Stimulated activated memory B cell treated with anti-CD40 and anti-IgM and Interleukin-4, amounts not matched to agents 10 μg/mL and 1 μg/mL and 100 μg/mL, for 72 hours (primary cell): ENCODE results near the gene HERC2.
"Not testable (repeated sequence)": the region's sequence is repeated elsewhere in the genome, so short reads cannot be mapped to it uniquely, and the experiment has no call there.

Experiments
- ATAC-seq: fragments of 150-1000 bp; cut with Tn5 transposase; 2 replicates; pipeline ENCODE4 v1.10.0; 2021
- H3K27ac Mint-ChIP-seq: one replicate; pipeline ENCODE4 v1.8.0; 2022; ENCODE audit warnings: mild to moderate bottlenecking, mixed read lengths
- H3K27me3 Mint-ChIP-seq: one replicate; pipeline ENCODE4 v1.8.0; 2022; ENCODE audit warnings: mixed read lengths
- H3K36me3 Mint-ChIP-seq: one replicate; pipeline ENCODE4 v1.8.0; 2022; ENCODE audit warnings: mixed read lengths
- H3K4me1 Mint-ChIP-seq: one replicate; pipeline ENCODE4 v1.8.0; 2022; ENCODE audit warnings: mixed read lengths
- H3K4me3 Mint-ChIP-seq: one replicate; pipeline ENCODE4 v1.8.0; 2022; ENCODE audit warnings: mild to moderate bottlenecking, moderate library complexity, mixed read lengths
- H3K9me3 Mint-ChIP-seq: one replicate; pipeline ENCODE4 v1.8.0; 2022; ENCODE audit warnings: mixed read lengths

HERC2 gene

GRCh38 chr15:28216946-28217546 lies 104.9 kb downstream of the HERC2 start:
- ATAC-seq, H3K27me3 Mint-ChIP-seq, H3K27ac Mint-ChIP-seq, H3K4me3 Mint-ChIP-seq, H3K9me3 Mint-ChIP-seq, H3K4me1 Mint-ChIP-seq: not testable (repeated sequence)
- H3K36me3 Mint-ChIP-seq, result peaks cover 14% of the 10 kb centered on the region

- H3K4me1 Mint-ChIP-seq, H3K9me3 Mint-ChIP-seq, H3K27ac Mint-ChIP-seq, H3K27me3 Mint-ChIP-seq, ATAC-seq, H3K4me3 Mint-ChIP-seq: not testable (repeated sequence)
- peaks cover 18% of the 10 kb centered on the region for H3K36me3 Mint-ChIP-seq
Measured at GRCh38 chr15:28215521-28215920, 106.5 kb downstream of the HERC2 start.

- not testable (repeated sequence) for H3K4me1 Mint-ChIP-seq, H3K4me3 Mint-ChIP-seq, H3K27ac Mint-ChIP-seq, H3K36me3 Mint-ChIP-seq, H3K9me3 Mint-ChIP-seq, ATAC-seq, H3K27me3 Mint-ChIP-seq
Measured at GRCh38 chr15:28214006-28214790, 107.8 kb downstream of the HERC2 start.

GRCh38 chr15:28213393-28213792 lies 108.6 kb downstream of the HERC2 start:
- not testable (repeated sequence) for H3K27me3 Mint-ChIP-seq, H3K4me1 Mint-ChIP-seq, H3K4me3 Mint-ChIP-seq, H3K27ac Mint-ChIP-seq, H3K9me3 Mint-ChIP-seq, ATAC-seq
- H3K36me3 Mint-ChIP-seq, result peaks cover 12% of the 10 kb centered on the region

GRCh38 chr15:28208583-28208982 lies 113.4 kb downstream of the HERC2 start:
- H3K36me3 Mint-ChIP-seq, result peaks cover 33% of the 10 kb centered on the region
- no peak overlapping the region for H3K4me3 Mint-ChIP-seq
- H3K9me3 Mint-ChIP-seq, result no peaks in the 10 kb centered on the region
- ATAC-seq, result no peak
- no peaks in the 10 kb centered on the region for H3K4me1 Mint-ChIP-seq
- H3K27me3 Mint-ChIP-seq, result no peaks in the 10 kb centered on the region
- H3K27ac Mint-ChIP-seq, result no peak overlapping the region

- H3K27me3 Mint-ChIP-seq, H3K9me3 Mint-ChIP-seq, ATAC-seq, H3K27ac Mint-ChIP-seq, H3K4me3 Mint-ChIP-seq, H3K4me1 Mint-ChIP-seq: not testable (repeated sequence)
- H3K36me3 Mint-ChIP-seq, result peaks cover 38% of the 10 kb centered on the region
Measured at GRCh38 chr15:28205640-28206039, 116.3 kb downstream of the HERC2 start.

- H3K9me3 Mint-ChIP-seq, H3K4me3 Mint-ChIP-seq, ATAC-seq, H3K4me1 Mint-ChIP-seq, H3K27ac Mint-ChIP-seq, H3K27me3 Mint-ChIP-seq: not testable (repeated sequence)
- peaks cover 52% of the 10 kb centered on the region for H3K36me3 Mint-ChIP-seq
Measured at GRCh38 chr15:28203055-28203828, 118.7 kb downstream of the HERC2 start.

GRCh38 chr15:28202124-28202523 lies 119.9 kb downstream of the HERC2 start:
- H3K36me3 Mint-ChIP-seq, result peaks cover 58% of the 10 kb centered on the region
- ATAC-seq, H3K27me3 Mint-ChIP-seq, H3K4me1 Mint-ChIP-seq, H3K27ac Mint-ChIP-seq, H3K9me3 Mint-ChIP-seq, H3K4me3 Mint-ChIP-seq: not testable (repeated sequence)

GRCh38 chr15:28198215-28198614 lies 123.8 kb downstream of the HERC2 start:
- H3K36me3 Mint-ChIP-seq, result peaks cover 65% of the 10 kb centered on the region
- not testable (repeated sequence) for H3K27me3 Mint-ChIP-seq, H3K27ac Mint-ChIP-seq, ATAC-seq, H3K4me1 Mint-ChIP-seq, H3K9me3 Mint-ChIP-seq, H3K4me3 Mint-ChIP-seq

- H3K27ac Mint-ChIP-seq, H3K27me3 Mint-ChIP-seq, H3K4me1 Mint-ChIP-seq, H3K4me3 Mint-ChIP-seq, H3K9me3 Mint-ChIP-seq, ATAC-seq: not testable (repeated sequence)
- H3K36me3 Mint-ChIP-seq, result peaks cover 71% of the 10 kb centered on the region
Measured at GRCh38 chr15:28197694-28198093, 124.3 kb downstream of the HERC2 start.

- H3K36me3 Mint-ChIP-seq, result peaks cover 80% of the 10 kb centered on the region
- ATAC-seq, H3K4me1 Mint-ChIP-seq, H3K27ac Mint-ChIP-seq, H3K27me3 Mint-ChIP-seq, H3K9me3 Mint-ChIP-seq, H3K4me3 Mint-ChIP-seq: not testable (repeated sequence)
Measured at GRCh38 chr15:28196581-28196980, 125.4 kb downstream of the HERC2 start.

GRCh38 chr15:28192772-28193171 lies 129.2 kb downstream of the HERC2 start:
- H3K27me3 Mint-ChIP-seq, result no peaks in the 10 kb centered on the region
- H3K27ac Mint-ChIP-seq, result no peak overlapping the region
- peaks cover 3% of the 10 kb centered on the region for H3K9me3 Mint-ChIP-seq
- H3K4me3 Mint-ChIP-seq, result no peak overlapping the region
- no peaks in the 10 kb centered on the region for H3K4me1 Mint-ChIP-seq
- peaks cover 63% of the 10 kb centered on the region for H3K36me3 Mint-ChIP-seq
- ATAC-seq, result no peak

- ATAC-seq, result no peak
- Mint-ChIP-seq H3K27me3 (no peaks in the 10 kb centered on the region), H3K4me3 (no peak overlapping the region), H3K27ac (no peak overlapping the region), H3K9me3 (peaks cover 3% of the 10 kb centered on the region), H3K4me1 (no peaks in the 10 kb centered on the region), H3K36me3 (peaks cover 66% of the 10 kb centered on the region)
Measured at GRCh38 chr15:28191832-28192231, 130.1 kb downstream of the HERC2 start.

GRCh38 chr15:28190391-28191174 lies 131.4 kb downstream of the HERC2 start:
- Mint-ChIP-seq H3K4me1 (no peaks in the 10 kb centered on the region), H3K9me3 (peaks cover 3% of the 10 kb centered on the region), H3K27ac (no peak overlapping the region), H3K4me3 (no peak overlapping the region), H3K27me3 (no peaks in the 10 kb centered on the region), H3K36me3 (peaks cover 62% of the 10 kb centered on the region)
- ATAC-seq, result no peak
